HL-60 (cell line): ENCODE measurements around the gene RHBDL1.
A peak's percentile ranks its signal among the peaks of the same experiment; 100 is the strongest.

Experiments used
- DNase-seq, 2 experiments: peaks; one replicate each; pipeline ENCODE4 v3.0.0-alpha.2; 2010 to 2020; ENCODE audit warnings: low read depth in 1 of 2, low spot score in 1 of 2
- H3K27ac ChIP-seq: fragments of 250-450 bp; sonication (Bioruptor Pico); replicated peaks from 2 replicates; pipeline ENCODE4 v1.5.1; 2020; ENCODE audit warnings: mild to moderate bottlenecking, moderate library complexity
- H3K27me3 ChIP-seq: fragments of 250-450 bp; sonication (Bioruptor Pico); 2 replicates; pipeline ENCODE4 v1.5.1; 2021; ENCODE audit warnings: mild to moderate bottlenecking, moderate library complexity; ENCODE audit not compliant: insufficient read depth, poor library complexity, severe bottlenecking
- H3K4me3 ChIP-seq: replicated peaks from 2 replicates; pipeline ENCODE4 v1.5.1; 2011; ENCODE audit warnings: mild to moderate bottlenecking, control low read depth, low read length; ENCODE audit not compliant: insufficient read depth
- GABPA ChIP-seq: IDR thresholded peaks from 2 replicates; pipeline ENCODE4 v1.6.1; 2012; ENCODE audit warnings: low read depth
- POLR2AphosphoS5 ChIP-seq: IDR thresholded peaks from 2 replicates; pipeline ENCODE4 v1.6.1; 2012; ENCODE audit warnings: low read depth
- SPI1 ChIP-seq: IDR thresholded peaks from 2 replicates; pipeline ENCODE4 v1.6.1; 2012; ENCODE audit warnings: low read depth, mild to moderate bottlenecking, borderline replicate concordance
- TF ChIP-seq, protein P1 (sequence below): IDR thresholded peaks from one replicate; pipeline ENCODE4 v1.5.1; 2011; ENCODE audit warnings: low read length, control low read depth, inconsistent platforms; ENCODE audit not compliant: insufficient read depth
- TF ChIP-seq, protein P2 (sequence below): IDR thresholded peaks from 2 replicates; pipeline ENCODE4 v1.6.1; 2012; ENCODE audit warnings: low read depth; ENCODE audit not compliant: insufficient replicate concordance

Gene RHBDL1

GRCh38 chr16:698911-699671 is 23.6 kb downstream of the RHBDL1 start:
- no peak for DNase-seq
- H3K4me3 ChIP-seq = no peak overlapping the region
- H3K27me3 ChIP-seq = peaks cover 57% of the 10 kb centered on the region
- TF ChIP-seq POLR2AphosphoS5 = no peak
- TF ChIP-seq, protein P1, sequence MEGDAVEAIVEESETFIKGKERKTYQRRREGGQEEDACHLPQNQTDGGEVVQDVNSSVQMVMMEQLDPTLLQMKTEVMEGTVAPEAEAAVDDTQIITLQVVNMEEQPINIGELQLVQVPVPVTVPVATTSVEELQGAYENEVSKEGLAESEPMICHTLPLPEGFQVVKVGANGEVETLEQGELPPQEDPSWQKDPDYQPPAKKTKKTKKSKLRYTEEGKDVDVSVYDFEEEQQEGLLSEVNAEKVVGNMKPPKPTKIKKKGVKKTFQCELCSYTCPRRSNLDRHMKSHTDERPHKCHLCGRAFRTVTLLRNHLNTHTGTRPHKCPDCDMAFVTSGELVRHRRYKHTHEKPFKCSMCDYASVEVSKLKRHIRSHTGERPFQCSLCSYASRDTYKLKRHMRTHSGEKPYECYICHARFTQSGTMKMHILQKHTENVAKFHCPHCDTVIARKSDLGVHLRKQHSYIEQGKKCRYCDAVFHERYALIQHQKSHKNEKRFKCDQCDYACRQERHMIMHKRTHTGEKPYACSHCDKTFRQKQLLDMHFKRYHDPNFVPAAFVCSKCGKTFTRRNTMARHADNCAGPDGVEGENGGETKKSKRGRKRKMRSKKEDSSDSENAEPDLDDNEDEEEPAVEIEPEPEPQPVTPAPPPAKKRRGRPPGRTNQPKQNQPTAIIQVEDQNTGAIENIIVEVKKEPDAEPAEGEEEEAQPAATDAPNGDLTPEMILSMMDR = no peak
- TF ChIP-seq, protein P2, sequence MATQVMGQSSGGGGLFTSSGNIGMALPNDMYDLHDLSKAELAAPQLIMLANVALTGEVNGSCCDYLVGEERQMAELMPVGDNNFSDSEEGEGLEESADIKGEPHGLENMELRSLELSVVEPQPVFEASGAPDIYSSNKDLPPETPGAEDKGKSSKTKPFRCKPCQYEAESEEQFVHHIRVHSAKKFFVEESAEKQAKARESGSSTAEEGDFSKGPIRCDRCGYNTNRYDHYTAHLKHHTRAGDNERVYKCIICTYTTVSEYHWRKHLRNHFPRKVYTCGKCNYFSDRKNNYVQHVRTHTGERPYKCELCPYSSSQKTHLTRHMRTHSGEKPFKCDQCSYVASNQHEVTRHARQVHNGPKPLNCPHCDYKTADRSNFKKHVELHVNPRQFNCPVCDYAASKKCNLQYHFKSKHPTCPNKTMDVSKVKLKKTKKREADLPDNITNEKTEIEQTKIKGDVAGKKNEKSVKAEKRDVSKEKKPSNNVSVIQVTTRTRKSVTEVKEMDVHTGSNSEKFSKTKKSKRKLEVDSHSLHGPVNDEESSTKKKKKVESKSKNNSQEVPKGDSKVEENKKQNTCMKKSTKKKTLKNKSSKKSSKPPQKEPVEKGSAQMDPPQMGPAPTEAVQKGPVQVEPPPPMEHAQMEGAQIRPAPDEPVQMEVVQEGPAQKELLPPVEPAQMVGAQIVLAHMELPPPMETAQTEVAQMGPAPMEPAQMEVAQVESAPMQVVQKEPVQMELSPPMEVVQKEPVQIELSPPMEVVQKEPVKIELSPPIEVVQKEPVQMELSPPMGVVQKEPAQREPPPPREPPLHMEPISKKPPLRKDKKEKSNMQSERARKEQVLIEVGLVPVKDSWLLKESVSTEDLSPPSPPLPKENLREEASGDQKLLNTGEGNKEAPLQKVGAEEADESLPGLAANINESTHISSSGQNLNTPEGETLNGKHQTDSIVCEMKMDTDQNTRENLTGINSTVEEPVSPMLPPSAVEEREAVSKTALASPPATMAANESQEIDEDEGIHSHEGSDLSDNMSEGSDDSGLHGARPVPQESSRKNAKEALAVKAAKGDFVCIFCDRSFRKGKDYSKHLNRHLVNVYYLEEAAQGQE = peak; percentile 33
- no peak for TF ChIP-seq SPI1
- no peak for TF ChIP-seq GABPA
- H3K27ac ChIP-seq = no peak overlapping the region

DNA sequence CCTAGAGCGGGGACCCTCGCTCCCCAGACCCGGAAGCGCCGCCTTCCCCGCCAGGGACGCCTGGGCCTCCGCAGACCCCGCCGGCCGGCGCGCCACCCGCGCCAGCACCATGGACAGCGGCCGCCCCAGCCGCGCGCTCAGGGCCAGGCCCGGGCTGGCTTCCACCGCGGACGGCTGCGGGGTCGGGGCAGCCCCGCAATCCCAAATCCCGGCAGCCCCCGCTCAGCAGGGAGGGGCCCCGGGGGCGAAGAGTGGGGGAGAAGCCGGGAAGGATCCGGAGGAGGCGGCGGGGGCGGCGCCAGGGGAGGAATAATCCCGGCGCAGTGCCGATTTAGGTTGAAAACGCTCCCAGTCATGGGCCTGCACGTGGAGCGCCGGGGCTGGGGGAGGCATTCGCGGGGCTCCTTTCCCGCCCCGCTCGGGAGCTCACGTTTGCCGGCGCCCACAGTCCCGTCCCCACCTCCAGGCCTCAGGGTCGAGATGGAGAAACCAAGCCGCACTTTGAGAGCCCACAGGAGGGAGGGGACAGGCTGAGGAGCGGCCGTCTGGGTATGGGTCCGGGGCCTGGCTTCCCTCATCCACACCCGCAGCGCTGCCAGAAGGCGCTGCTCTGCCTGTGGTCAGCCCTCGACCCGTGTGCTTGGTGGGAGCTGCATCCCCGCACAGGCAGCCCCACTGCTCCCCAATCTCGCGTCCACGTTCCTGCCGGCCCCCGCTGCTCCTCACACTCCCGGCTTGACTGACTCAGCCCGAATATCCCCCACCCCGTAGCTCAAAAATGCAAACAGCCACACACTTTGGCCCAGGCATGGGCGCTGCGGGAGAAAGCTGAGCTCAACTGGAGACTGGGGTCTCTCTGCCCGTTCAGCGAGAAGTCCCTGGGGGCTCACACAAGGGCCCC is 25.5 kb downstream of the RHBDL1 start:
- Histone ChIP-seq H3K27me3 (peaks cover 53% of the 10 kb centered on the region), H3K27ac (no peak overlapping the region), H3K4me3 (no peak overlapping the region)
- TF ChIP-seq, protein P2 = peak; percentile 98
- TF ChIP-seq POLR2AphosphoS5 = no peak
- TF ChIP-seq, protein P1 = no peak
- no peak for DNase-seq

GRCh38 chr16:702341-702740 is 26.9 kb downstream of the RHBDL1 start:
- Histone ChIP-seq H3K27ac (no peak overlapping the region), H3K27me3 (peaks cover 62% of the 10 kb centered on the region), H3K4me3 (no peak overlapping the region)
- TF ChIP-seq, protein P1 = no peak
- TF ChIP-seq, protein P2 = no peak
- TF ChIP-seq GABPA (no peak), POLR2AphosphoS5 (no peak), SPI1 (no peak)
- no peak for DNase-seq
